ENCODE results near the gene ATCAY.
"Not testable (repeated sequence)": the region's sequence is repeated elsewhere in the genome, so short reads cannot be mapped to it uniquely, and the experiment has no call there.

ATCAY gene

DNA sequence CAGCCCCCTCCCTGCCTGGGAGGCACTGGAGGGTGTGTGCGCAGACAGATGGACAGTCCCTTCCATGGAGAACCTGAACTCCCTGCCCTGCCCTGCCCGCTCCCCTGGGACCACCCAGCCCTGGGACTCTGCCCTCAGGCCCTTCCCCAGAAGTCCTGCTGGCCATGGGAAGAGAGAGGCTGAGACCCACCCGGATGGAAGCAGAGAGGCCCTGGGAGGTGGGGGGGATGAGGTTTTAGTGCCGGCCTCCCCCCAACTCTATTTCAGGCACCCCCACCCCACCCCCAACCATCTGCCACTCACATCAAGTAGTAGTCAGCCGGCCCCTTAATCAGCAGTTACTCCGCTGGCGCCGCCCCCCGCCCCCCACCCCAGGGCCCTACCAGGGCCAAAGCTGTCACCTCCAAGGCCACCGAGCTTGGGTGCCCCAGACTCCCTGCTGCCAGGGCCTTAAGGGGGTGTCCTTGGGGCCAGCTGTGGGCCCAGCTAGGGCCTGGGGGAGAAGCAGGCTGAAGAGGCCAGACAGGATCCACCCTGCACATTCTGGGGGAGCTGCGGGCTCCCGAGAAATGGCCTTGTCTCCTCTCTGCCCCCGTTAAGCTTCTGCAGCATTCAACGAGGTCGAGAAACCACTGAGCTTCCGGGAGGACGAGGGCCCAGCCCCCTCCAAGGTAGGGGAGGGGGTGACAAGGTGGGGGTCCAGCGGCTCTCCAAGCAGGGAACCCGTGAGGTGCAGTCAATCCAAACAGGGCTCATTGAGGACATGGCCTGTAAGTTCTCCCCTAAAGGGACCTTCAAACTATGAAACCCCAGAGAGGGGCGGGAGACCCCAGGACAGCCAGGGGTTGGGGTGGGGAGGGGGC, 69.7 kb downstream of the ATCAY start:
- in situ Hi-C loops (cut with HindIII; ENCODE audit: low pct_unique_long_range_greater_than_20kb, low sequenced_read_pairs), result no loop called here
- DNase-seq (ENCODE audit: low read depth in 1 of 2, low spot score in 1 of 2), result no peak
- no peak for TF ChIP-seq JUND (IDR thresholded peaks at IDR 0.05; ENCODE audit: low read depth)

DNA sequence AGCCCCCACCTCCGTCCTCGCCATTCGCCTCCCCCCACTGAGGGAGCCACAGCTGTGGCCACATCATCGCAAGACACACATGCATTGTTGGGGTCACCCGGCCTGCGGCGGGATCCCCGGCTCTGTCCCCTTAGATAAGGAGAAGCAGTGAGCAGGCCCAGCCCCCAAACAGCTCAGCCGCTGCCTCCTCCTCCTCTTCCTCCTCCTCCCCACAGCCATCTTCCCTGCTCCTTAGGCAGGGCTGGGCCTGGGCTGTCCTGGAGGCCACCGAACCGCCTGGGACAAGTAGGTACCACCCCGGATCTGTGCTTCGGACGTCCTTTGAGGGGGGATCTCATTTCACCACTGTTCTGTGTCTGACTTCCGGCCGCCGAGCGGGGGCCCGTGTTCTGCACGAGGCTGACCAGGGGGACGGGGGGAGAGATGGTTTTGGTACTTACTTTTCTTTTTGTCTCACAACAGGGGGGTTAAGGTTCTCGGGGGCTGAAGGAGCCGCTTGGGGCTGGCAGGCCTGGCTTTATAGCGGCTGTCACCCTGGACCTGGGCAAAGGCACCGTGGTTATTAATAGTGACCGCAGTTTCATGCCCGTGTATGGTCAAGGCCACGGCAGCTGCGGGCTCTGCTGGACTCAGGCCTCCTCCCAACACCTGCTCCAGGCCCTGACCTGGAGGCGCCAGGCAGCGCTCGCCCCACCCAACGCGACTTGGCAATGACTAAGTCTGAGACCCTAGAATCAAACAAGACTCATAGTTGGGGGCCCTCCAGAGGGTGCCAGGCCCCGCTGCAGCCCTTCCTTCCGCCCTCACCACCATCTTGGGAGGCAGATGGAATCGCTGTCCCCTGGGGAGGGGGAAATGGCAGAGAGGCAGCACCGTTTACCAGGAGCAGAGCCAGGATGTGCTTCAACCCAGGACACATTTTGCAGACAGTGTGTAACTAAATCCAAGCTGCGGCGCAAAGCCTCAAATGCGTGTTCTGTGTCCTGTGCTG, 70.7 kb downstream of the ATCAY start:
- no peak for DNase-seq (ENCODE audit: low read depth in 1 of 2, low spot score in 1 of 2)
- in situ Hi-C loops (cut with HindIII; ENCODE audit: low pct_unique_long_range_greater_than_20kb, low sequenced_read_pairs), result no loop called here

DNA sequence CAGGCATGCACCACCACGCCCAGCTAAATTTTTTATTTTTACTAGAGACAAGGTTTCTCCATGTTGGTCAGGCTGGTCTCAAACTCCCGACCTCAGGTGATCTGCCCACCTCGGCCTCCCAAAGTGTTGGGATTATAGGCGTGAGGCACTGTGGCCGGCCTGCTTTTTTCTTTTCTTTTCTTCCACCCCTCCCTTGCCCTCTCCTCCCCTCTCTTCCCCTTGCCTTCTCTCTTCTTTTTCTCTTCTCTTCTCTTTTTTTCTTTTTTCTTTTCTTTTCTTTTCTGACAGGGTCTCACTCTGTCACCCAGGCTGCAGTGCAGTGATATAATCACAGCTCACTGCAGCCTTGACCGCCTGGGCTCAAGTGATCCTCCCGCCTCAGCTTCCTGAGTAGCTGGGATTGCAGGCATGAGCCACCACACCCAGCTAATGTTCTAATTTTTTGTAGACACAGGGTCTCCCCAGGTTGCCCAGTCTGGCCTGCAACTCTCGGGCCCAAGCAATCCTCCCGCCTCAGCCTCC, 72.3 kb downstream of the ATCAY start:
- in situ Hi-C loops (cut with HindIII; ENCODE audit: low pct_unique_long_range_greater_than_20kb, low sequenced_read_pairs); DNase-seq (ENCODE audit: low read depth in 1 of 2, low spot score in 1 of 2): not testable (repeated sequence)

More for the DNA sequence above, 70.7 kb downstream of the ATCAY start:
- no peak for TF ChIP-seq JUND (IDR thresholded peaks at IDR 0.05; ENCODE audit: low read depth)

DNA sequence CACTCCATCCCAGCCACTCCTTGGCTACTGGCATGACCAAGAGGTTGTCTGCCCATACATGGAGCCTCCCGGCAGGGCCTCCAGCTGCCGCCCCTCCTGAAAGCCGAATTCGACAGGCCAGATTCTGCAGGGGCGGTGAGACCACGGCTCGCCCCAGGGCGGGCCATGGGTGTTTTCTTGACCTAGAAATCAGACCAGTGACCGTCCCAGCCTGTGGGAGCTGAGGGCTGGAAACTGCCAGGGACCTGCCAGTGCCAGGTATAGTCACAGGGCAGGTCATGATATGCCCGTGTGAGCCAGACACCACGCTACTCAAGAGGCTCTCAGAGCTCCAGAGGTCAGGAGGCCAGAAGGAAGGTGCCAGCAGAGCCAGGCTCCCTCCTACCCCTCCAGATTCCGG, 73.6 kb downstream of the ATCAY start:
- TF ChIP-seq JUND (IDR thresholded peaks at IDR 0.05; ENCODE audit: low read depth), result no peak
- in situ Hi-C loops (cut with HindIII; ENCODE audit: low pct_unique_long_range_greater_than_20kb, low sequenced_read_pairs), result no loop called here
- DNase-seq (ENCODE audit: low read depth in 1 of 2, low spot score in 1 of 2), result no peak

DNA sequence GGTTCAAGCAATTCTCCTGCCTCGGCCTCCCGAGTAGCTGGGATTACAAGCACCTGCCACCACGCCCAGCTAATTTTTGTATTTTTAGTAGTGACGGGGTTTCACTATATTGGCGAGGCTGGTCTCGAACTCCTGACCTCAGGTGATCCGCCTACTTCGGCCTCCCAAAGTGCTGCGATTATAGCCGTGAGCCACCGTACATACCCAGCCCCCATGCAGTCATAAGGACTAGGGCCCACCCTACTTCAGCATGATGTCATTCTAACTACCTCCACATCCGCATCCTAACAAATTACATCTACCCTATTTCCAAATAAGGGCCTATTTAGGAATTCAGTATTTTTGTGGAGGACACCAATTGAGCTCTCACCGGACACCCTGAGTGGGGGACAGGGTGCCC, 74.8 kb downstream of the ATCAY start:
- DNase-seq (ENCODE audit: low read depth in 1 of 2, low spot score in 1 of 2); in situ Hi-C loops (cut with HindIII; ENCODE audit: low pct_unique_long_range_greater_than_20kb, low sequenced_read_pairs): not testable (repeated sequence)

DNA sequence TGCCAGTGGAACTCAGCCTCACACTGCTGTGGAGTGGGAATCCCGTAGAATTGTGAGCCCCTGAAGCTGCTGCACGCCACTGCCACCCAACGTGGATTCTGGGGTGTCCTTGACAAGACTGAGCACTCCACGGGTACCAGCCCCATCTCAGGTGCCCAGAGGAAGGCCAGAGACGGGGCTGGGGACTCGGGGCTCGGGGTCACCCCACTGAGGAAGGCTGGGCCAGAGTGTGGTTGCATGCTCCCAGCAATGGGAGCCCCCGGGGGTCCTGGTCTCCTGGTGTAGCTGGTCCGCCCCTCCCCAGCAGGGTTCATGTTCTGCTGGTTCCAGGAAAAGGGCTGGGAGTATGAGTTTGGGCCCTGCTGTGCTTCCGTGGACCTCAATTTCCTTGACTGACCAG, 75.2 kb downstream of the ATCAY start:
- no peak for DNase-seq (ENCODE audit: low read depth in 1 of 2, low spot score in 1 of 2)
- no peak for TF ChIP-seq JUND (IDR thresholded peaks at IDR 0.05; ENCODE audit: low read depth)
- in situ Hi-C loops (cut with HindIII; ENCODE audit: low pct_unique_long_range_greater_than_20kb, low sequenced_read_pairs), result no loop called here

DNA sequence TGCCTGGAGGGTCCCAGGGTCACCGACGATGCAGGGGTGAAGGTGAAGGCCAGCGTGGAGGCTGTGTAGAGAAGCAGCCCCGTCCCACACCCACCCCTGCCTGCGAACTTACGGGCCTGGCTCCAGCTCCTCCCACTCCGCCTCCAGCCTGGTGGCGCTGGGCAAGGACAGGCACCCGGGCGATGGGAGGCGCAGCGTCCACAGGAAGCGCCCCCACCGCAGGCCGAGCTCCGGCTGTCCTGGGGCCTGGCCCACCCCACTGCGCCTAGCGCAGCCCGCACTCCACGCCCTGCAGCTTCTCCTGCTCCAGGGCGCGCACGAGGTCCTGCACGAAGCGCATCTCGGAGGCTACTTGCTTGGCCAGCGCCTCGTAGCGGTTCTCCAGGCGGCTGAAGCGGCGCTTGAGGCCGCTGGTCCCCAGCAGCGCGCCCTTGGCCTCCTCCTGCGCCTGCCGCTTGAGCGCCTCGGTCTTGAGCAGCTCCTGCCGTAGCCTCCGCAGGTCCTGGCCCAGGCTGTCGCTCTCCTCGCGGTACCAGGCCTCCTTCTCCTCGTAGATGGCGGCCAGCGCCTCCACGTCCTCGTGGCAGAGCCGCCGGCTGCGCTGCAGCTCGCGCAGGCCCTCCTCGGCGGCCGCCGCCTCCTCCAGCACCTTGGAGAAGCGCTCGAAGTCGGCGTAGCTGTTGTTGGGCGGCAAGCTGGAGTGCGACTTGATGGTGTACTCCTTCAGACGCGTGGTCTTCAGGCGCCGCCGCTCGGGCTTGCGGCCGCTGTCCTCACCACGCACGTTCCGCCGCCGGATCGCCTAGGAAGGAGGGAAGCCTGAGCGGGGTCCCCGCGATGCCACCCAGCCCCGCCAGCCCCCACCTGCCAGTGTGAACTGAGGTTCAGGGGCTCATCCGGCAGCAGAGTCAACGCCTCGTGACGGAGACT, 78.6 kb downstream of the ATCAY start:
- no peak for TF ChIP-seq JUND (IDR thresholded peaks at IDR 0.05; ENCODE audit: low read depth)
- in situ Hi-C loops (cut with HindIII; ENCODE audit: low pct_unique_long_range_greater_than_20kb, low sequenced_read_pairs), result no loop called here
- DNase-seq (ENCODE audit: low read depth in 1 of 2, low spot score in 1 of 2), result no peak

DNA sequence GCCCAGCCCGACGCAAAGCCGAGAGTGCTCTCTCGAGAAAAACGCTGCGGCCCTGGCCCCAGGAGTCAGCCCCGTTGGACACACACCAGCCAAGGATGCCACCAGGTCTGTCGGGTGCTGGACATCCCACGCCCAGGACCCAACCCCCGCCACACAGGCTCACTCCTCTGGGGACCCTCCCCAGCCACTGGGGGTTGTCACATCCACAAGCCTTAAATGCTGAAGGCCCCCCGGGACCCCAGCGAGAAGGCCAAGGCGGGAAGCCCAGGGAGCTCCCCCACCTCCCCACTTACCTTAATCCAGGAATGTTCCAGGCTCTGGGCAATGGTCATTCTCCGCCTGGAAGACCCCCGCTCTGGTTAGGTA, 79.3 kb downstream of the ATCAY start:
- DNase-seq (ENCODE audit: low read depth in 1 of 2, low spot score in 1 of 2), result no peak
- in situ Hi-C loops (cut with HindIII; ENCODE audit: low pct_unique_long_range_greater_than_20kb, low sequenced_read_pairs), result no loop called here
- TF ChIP-seq JUND (IDR thresholded peaks at IDR 0.05; ENCODE audit: low read depth), result no peak

DNA sequence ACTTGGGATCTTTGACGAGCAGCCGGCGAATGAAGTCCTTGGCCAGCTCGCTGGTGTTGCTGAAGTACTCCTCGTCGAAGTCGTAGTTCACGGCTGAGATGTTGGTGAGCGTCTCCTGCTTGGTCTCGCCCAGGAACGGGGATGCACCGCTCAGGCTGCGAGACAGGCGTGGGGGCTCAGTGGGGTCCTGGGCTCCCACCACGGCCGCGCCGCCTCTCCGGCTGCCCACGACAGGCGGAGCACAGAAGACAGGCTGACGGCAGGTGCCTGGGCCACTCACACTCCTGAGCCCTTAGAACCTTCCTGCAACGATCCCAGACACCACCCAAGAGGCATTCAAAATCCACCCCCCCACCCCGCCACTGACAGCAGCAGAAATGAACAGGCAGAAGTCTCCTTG, 80.5 kb downstream of the ATCAY start:
- in situ Hi-C loops (cut with HindIII; ENCODE audit: low pct_unique_long_range_greater_than_20kb, low sequenced_read_pairs), result no loop called here
- no peak for DNase-seq (ENCODE audit: low read depth in 1 of 2, low spot score in 1 of 2)
- no peak for TF ChIP-seq JUND (IDR thresholded peaks at IDR 0.05; ENCODE audit: low read depth)

DNA sequence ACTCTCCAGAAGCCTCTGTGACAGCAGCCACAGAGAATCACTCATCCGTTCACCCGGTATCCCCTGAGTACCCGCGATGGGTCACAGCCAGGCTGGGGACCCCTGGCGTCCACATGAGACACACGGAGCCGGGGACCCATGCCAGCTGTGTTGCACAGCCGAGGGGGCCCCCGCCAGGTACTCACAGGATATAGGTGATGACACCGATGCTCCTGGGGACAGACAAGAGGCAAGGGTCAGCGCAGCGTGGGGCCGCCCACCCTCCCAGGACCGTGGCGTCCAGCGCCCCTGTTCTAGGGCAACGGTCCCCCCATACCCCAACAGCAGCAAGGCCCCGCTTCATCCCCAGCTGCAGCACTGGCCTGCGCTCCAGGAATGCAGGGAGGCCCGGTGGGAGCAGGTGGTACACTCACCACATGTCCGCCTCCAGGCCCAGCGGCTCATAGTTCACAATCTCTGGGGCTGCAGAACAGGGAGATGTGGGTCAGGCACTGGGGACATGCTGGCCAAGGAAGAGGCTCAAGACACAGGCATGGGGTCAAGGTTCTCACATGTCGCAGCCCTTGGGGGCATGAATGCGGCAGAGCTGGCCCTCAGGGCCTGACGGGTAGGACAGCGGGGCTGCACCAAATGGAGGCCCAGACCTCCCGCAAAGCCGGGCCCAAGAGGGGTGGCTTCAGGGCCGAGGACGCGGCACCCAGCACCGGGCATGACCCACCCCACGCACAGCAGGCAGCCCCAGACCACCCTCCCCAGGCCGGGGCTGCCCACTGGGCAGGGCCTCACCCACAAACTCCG, 83.2 kb downstream of the ATCAY start:
- no peak for TF ChIP-seq JUND (IDR thresholded peaks at IDR 0.05; ENCODE audit: low read depth)
- in situ Hi-C loops (cut with HindIII; ENCODE audit: low pct_unique_long_range_greater_than_20kb, low sequenced_read_pairs), result no loop called here

More for the DNA sequence above, 83.2 kb downstream of the ATCAY start:
- no peak for DNase-seq (ENCODE audit: low read depth in 1 of 2, low spot score in 1 of 2)

Measured in T47D (cell line).